ENCODE data around the gene BCO2. TPM values are rescaled to one million over a fixed set of nuclear protein-coding genes. Genes with fewer than 3 reads are reported as not detected.
A peak's percentile ranks its signal among the peaks of the same experiment; 100 is the strongest.

BCO2 gene
- total RNA-seq, 3 donors from 2014 or later (not counting 1 experiment from before 2014, with no cell fraction given): 3.9 to 7.2 (median 5.8) TPM

DNA sequence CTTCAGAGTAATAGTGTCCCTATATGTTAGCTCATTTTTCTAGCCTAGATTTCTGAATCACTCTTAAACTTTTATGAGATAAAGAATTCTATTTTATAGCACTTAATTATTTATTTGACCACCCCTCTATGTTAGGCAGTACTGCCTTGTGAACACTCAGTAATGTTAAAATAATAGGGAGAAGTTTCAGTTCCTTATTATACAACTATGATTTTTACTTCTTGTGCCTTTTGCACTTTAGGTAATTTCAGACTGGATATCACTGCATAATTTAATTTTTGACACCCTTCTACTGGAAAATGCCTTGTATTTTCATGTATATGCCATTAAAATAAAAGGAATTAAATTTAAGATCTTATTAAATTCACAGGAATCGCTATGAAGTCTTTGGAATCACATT, 3.1 kb downstream of the BCO2 start:
- ATAC-seq (no peak), DNase-seq (no peak)
- WGBS (ENCODE audit: insufficient coverage): 71% methylated on average over 1 of the region's 1 CpG
- Histone ChIP-seq H3K27me3 (ENCODE audit: control insufficient read depth, insufficient read depth, low read length) (no peaks in the 10 kb centered on the region), H3K4me3 (ENCODE audit: low read length) (no peak overlapping the region), H3K9me3 (ENCODE audit: control insufficient read depth, insufficient read depth, low read length) (no peaks in the 10 kb centered on the region), H3K27ac (ENCODE audit: low read length) (no peak overlapping the region), H3K4me1 (ENCODE audit: control insufficient read depth, insufficient read depth, low read length) (peaks cover 23% of the 10 kb centered on the region), H3K36me3 (ENCODE audit: control insufficient read depth, insufficient read depth, low read length) (no peaks in the 10 kb centered on the region)
- H3K27ac Mint-ChIP-seq: peak overlapping the region in 1 of 2 donors; percentile 18
- H3K36me3 Mint-ChIP-seq: no peaks in the 10 kb centered on the region
- peaks cover 8 to 12% of the 10 kb centered on the region in 2 donors for H3K27me3 Mint-ChIP-seq (ENCODE audit: low read depth in 2 of 2)
- TF ChIP-seq, protein P1, sequence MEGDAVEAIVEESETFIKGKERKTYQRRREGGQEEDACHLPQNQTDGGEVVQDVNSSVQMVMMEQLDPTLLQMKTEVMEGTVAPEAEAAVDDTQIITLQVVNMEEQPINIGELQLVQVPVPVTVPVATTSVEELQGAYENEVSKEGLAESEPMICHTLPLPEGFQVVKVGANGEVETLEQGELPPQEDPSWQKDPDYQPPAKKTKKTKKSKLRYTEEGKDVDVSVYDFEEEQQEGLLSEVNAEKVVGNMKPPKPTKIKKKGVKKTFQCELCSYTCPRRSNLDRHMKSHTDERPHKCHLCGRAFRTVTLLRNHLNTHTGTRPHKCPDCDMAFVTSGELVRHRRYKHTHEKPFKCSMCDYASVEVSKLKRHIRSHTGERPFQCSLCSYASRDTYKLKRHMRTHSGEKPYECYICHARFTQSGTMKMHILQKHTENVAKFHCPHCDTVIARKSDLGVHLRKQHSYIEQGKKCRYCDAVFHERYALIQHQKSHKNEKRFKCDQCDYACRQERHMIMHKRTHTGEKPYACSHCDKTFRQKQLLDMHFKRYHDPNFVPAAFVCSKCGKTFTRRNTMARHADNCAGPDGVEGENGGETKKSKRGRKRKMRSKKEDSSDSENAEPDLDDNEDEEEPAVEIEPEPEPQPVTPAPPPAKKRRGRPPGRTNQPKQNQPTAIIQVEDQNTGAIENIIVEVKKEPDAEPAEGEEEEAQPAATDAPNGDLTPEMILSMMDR (IDR thresholded peaks at IDR 0.05): no peak
- peak overlapping the region; percentile 71 for H3K4me3 Mint-ChIP-seq
- intact Hi-C loops (cut with micrococcal nuclease): no loop called here
- H3K9me3 Mint-ChIP-seq: no peaks in the 10 kb centered on the region
- H3K4me1 Mint-ChIP-seq: peaks cover 53% of the 10 kb centered on the region in 2 donors

DNA sequence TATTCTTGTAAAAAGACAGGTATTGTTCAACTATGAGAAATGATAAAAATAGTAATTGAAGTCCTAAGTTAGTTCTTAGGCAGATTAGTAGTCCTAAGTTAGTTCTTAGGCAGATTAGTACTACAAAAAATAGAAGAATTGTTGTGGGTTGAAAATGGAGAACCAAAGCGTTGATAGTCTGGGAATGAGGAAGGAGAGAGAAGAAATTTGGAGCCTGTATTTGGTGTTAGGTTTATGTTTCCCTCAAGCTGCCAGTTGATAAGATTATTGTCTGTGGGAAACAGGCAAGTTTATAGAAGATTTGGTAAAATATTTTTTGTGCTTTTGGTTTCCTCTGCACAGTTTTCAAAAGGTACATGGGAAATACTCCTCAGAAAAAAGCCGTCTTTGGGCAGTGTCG, 3.6 kb downstream of the BCO2 start:
- H3K27ac Mint-ChIP-seq: peak overlapping the region; percentile 4 to 18
- DNase-seq: no peak
- 24% methylated on average over 3 of the region's 3 CpGs for WGBS (ENCODE audit: insufficient coverage)
- Histone ChIP-seq H3K27ac (ENCODE audit: low read length) (peak overlapping the region; percentile 37), H3K36me3 (ENCODE audit: control insufficient read depth, insufficient read depth, low read length) (no peaks in the 10 kb centered on the region), H3K27me3 (ENCODE audit: control insufficient read depth, insufficient read depth, low read length) (no peaks in the 10 kb centered on the region), H3K4me1 (ENCODE audit: control insufficient read depth, insufficient read depth, low read length) (peaks cover 23% of the 10 kb centered on the region), H3K9me3 (ENCODE audit: control insufficient read depth, insufficient read depth, low read length) (no peaks in the 10 kb centered on the region), H3K4me3 (ENCODE audit: low read length) (no peak overlapping the region)
- TF ChIP-seq, protein P1 (IDR thresholded peaks at IDR 0.05): no peak
- intact Hi-C loops (cut with micrococcal nuclease): no loop called here
- H3K9me3 Mint-ChIP-seq: no peaks in the 10 kb centered on the region
- H3K4me1 Mint-ChIP-seq: peaks cover 53% of the 10 kb centered on the region in 2 donors
- no peaks in the 10 kb centered on the region for H3K36me3 Mint-ChIP-seq
- H3K27me3 Mint-ChIP-seq (ENCODE audit: low read depth in 2 of 2): peaks cover 8 to 12% of the 10 kb centered on the region in 2 donors
- no peak for ATAC-seq
- peak overlapping the region; percentile 71 for H3K4me3 Mint-ChIP-seq

- ATAC-seq (peak; percentile 22 to 68 (median 47)), DNase-seq (no peak)
- H3K36me3 Mint-ChIP-seq: no peaks in the 10 kb centered on the region
- H3K4me3 ChIP-seq (ENCODE audit: low read length): no peak overlapping the region
- H3K9me3 Mint-ChIP-seq: no peaks in the 10 kb centered on the region
- intact Hi-C loops (cut with micrococcal nuclease): no loop called here
- H3K27me3 Mint-ChIP-seq (ENCODE audit: low read depth in 2 of 2): peaks cover 7 to 8% of the 10 kb centered on the region in 2 donors
- peak overlapping the region; percentile 71 for H3K4me3 Mint-ChIP-seq
- TF ChIP-seq, protein P1 (IDR thresholded peaks at IDR 0.05): no peak
- no peaks in the 10 kb centered on the region for H3K36me3 ChIP-seq (ENCODE audit: control insufficient read depth, insufficient read depth, low read length)
- peaks cover 51 to 52% of the 10 kb centered on the region in 2 donors for H3K4me1 Mint-ChIP-seq
- H3K27me3 ChIP-seq (ENCODE audit: control insufficient read depth, insufficient read depth, low read length): no peaks in the 10 kb centered on the region
- peak overlapping the region; percentile 4 to 18 for H3K27ac Mint-ChIP-seq
- peaks cover 23% of the 10 kb centered on the region for H3K4me1 ChIP-seq (ENCODE audit: control insufficient read depth, insufficient read depth, low read length)
- H3K27ac ChIP-seq (ENCODE audit: low read length): no peak overlapping the region
- H3K9me3 ChIP-seq (ENCODE audit: control insufficient read depth, insufficient read depth, low read length): no peaks in the 10 kb centered on the region
Measured at GRCh38 chr11:112179601-112180000, 4.3 kb downstream of the BCO2 start.

DNA sequence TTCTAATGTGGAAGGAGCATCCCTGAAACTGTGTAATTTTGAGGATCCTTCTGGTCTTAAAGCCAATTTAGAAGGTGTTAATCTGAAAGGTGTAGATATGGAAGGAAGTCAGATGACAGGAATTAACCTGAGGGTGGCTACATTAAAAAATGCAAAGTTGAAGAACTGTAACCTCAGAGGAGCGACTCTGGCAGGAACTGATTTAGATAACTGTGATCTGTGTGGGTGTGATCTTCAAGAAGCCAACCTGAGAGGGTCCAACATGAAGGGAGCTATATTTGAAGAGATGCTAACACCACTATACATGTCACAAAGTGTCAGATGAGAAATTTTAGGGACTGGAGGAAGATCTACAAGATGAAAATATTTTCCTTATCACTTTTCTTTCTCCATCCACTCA, 7.6 kb downstream of the BCO2 start:
- WGBS (ENCODE audit: insufficient coverage): 0% methylated on average over 1 of the region's 1 CpG
- peaks cover 15% of the 10 kb centered on the region for H3K4me1 ChIP-seq (ENCODE audit: control insufficient read depth, insufficient read depth, low read length)
- no peaks in the 10 kb centered on the region for H3K9me3 ChIP-seq (ENCODE audit: control insufficient read depth, insufficient read depth, low read length)
- H3K27ac ChIP-seq (ENCODE audit: low read length): no peak overlapping the region
- H3K27me3 ChIP-seq (ENCODE audit: control insufficient read depth, insufficient read depth, low read length): no peaks in the 10 kb centered on the region
- peaks cover 25 to 30% of the 10 kb centered on the region in 2 donors for H3K4me1 Mint-ChIP-seq
- peaks cover 0 to 3% of the 10 kb centered on the region in 2 donors for H3K27me3 Mint-ChIP-seq (ENCODE audit: low read depth in 2 of 2)
- DNase-seq (no peak), ATAC-seq (peak in 1 of 3 donors; percentile 33)
- H3K4me3 Mint-ChIP-seq: no peak overlapping the region
- no peaks in the 10 kb centered on the region for H3K36me3 ChIP-seq (ENCODE audit: control insufficient read depth, insufficient read depth, low read length)
- no peak overlapping the region for H3K4me3 ChIP-seq (ENCODE audit: low read length)
- intact Hi-C loops (cut with micrococcal nuclease): no loop called here
- no peak overlapping the region for H3K27ac Mint-ChIP-seq
- no peaks in the 10 kb centered on the region for H3K36me3 Mint-ChIP-seq
- H3K9me3 Mint-ChIP-seq: no peaks in the 10 kb centered on the region
- TF ChIP-seq, protein P1 (IDR thresholded peaks at IDR 0.05): no peak
